ENCODE data around the gene JAK1.
"Not testable (repeated sequence)": the region's sequence is repeated elsewhere in the genome, so short reads cannot be mapped to it uniquely, and the experiment has no call there.

JAK1 gene

DNA sequence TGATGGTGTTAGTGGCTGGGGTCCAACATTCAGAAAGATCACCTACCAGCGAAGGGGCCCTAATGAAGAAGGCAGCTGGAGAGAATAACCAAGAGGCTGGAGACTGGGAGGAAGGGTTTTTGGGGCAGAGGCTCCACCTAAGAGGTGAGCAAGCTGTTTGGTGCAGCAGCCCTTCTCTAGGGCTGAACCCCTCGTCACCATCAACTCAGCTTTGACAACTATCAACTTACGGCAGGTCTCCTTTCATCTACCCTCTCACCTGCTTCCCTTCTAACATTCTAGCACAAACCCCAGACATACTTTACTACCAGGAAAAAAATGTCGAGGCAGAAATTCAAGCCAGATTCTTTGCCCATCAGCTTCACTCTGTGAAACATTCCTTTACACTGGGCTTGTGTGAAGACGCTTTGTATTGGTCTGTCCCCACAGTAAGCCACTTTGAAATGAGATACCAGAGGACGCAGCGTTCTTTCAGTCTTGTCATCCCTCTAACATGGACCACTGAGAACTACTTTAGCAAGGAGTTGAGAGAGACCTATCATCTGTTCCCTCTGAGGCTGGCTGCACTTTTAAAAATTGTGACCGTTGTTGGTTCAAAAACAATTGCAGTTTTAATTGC, 136.8 kb downstream of the JAK1 start:
- Histone ChIP-seq H3K36me3 (ENCODE audit: control insufficient read depth, insufficient read depth, low read length) (peaks cover 43% of the 10 kb centered on the region), H3K27me3 (ENCODE audit: control insufficient read depth, insufficient read depth, low read length) (no peaks in the 10 kb centered on the region), H3K9me3 (ENCODE audit: control insufficient read depth, insufficient read depth, low read depth, low read length) (no peaks in the 10 kb centered on the region), H3K27ac (ENCODE audit: low read depth, low read length) (no peak overlapping the region), H3K4me1 (ENCODE audit: control insufficient read depth, insufficient read depth, low read length) (peaks cover 3% of the 10 kb centered on the region; the same call in 1 of the 2 replicates), H3K9ac (ENCODE audit: low read length) (no peak overlapping the region), H3K4me3 (ENCODE audit: low read depth, low read length) (no peak overlapping the region)

DNA sequence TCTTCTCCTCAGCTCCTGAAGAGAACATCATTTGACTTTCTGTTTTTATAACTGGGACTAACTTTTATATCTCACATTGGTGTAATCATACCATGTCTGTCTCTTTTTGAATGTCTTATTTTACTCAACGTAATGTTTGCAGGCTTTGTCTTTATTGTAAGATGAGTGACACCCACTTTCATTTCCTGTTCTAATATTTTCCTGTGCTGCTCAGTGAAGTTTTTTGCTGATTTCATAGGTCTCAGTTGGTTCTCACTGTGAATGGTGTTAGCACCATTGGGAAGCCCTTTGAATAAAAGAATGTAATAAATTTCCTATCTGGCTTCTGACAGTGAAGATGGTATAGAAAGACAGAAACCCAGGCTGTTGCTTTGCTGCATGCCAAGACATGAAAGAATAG, 137.5 kb downstream of the JAK1 start:
- Histone ChIP-seq H3K27ac (ENCODE audit: low read depth, low read length) (no peak overlapping the region), H3K9ac (ENCODE audit: low read length) (no peak overlapping the region), H3K36me3 (ENCODE audit: control insufficient read depth, insufficient read depth, low read length) (peaks cover 37% of the 10 kb centered on the region), H3K4me3 (ENCODE audit: low read depth, low read length) (no peak overlapping the region), H3K27me3 (ENCODE audit: control insufficient read depth, insufficient read depth, low read length) (no peaks in the 10 kb centered on the region), H3K9me3 (ENCODE audit: control insufficient read depth, insufficient read depth, low read depth, low read length) (no peaks in the 10 kb centered on the region), H3K4me1 (ENCODE audit: control insufficient read depth, insufficient read depth, low read length) (peaks cover 6% of the 10 kb centered on the region)

DNA sequence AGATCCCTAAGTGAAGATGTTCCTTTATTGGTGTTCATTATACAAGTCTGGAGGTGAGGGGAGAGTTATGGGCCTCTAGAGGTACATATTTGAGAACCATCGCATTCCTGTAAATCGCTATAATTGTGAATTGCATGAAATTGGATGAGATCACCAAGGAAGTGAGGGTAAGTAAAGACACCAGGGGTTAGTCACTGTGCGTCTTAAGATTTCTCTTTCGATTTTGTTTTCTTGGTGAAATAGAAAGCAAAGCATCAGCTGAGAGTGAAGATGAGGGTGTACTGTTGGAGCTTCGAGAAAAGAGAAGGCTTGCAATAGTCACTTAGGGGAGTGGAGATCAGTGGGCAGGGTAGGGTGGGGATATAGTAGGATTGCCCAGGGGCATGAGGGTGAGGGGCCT, 139.4 kb downstream of the JAK1 start:
- Histone ChIP-seq H3K27ac (ENCODE audit: low read depth, low read length) (no peak overlapping the region), H3K4me3 (ENCODE audit: low read depth, low read length) (no peak overlapping the region), H3K27me3 (ENCODE audit: control insufficient read depth, insufficient read depth, low read length) (no peaks in the 10 kb centered on the region), H3K36me3 (ENCODE audit: control insufficient read depth, insufficient read depth, low read length) (peaks cover 20% of the 10 kb centered on the region), H3K9ac (ENCODE audit: low read length) (no peak overlapping the region), H3K4me1 (ENCODE audit: control insufficient read depth, insufficient read depth, low read length) (peaks cover 7% of the 10 kb centered on the region), H3K9me3 (ENCODE audit: control insufficient read depth, insufficient read depth, low read depth, low read length) (no peaks in the 10 kb centered on the region)

DNA sequence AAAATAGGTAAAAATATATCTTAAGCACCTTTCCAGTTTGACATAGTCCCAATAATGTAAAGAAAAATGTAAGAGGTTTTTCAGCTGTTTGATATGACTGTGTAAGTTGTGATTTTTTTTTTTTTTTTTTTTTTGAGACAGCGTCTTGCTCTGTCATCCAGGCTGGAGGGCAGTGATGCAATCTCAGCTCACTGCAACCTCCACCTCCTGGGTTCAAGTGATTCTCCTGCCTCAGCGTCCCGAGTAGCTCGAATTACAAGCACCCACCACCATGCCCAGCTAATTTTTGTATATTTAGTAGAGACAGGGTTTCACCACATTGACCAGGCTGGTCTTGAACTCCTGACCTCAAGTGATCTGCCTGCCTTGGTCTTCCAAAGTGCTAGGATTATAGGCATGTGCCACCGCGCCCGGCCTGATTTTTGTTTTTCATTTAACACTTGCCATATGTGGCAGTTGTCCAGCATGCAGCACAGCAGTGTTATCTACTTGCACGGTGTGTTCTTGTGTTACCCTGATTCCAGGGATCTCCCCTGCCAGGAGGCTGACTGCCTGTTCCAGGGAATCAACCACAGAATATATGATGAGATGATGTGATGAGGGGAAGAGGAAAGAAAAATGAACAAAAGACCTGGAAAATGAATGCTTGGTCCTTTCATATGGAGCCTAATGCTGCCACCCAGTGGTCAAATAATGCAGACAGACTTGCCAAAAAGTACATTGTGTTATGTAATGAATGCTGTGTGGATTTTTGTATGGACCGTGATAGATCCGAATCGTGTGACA, 142.5 kb downstream of the JAK1 start:
- H3K4me3 ChIP-seq (ENCODE audit: low read depth, low read length): no peak overlapping the region
- 0 out of 2 replicates have a peak, but pooled peaks cover 2% of the 10 kb centered on the region for H3K36me3 ChIP-seq (ENCODE audit: control insufficient read depth, insufficient read depth, low read length)
- peaks cover 4% of the 10 kb centered on the region; the same call in 1 of the 2 replicates for H3K4me1 ChIP-seq (ENCODE audit: control insufficient read depth, insufficient read depth, low read length)
- 0 out of 2 replicates have a peak overlapping the region, but pooled peaks have one; percentile 49 for H3K27ac ChIP-seq (ENCODE audit: low read depth, low read length)
- H3K9ac ChIP-seq (ENCODE audit: low read length): no peak overlapping the region
- H3K9me3 ChIP-seq (ENCODE audit: control insufficient read depth, insufficient read depth, low read depth, low read length): 0 out of 2 replicates have a peak, but pooled peaks cover 4% of the 10 kb centered on the region
- H3K27me3 ChIP-seq (ENCODE audit: control insufficient read depth, insufficient read depth, low read length): no peaks in the 10 kb centered on the region

DNA sequence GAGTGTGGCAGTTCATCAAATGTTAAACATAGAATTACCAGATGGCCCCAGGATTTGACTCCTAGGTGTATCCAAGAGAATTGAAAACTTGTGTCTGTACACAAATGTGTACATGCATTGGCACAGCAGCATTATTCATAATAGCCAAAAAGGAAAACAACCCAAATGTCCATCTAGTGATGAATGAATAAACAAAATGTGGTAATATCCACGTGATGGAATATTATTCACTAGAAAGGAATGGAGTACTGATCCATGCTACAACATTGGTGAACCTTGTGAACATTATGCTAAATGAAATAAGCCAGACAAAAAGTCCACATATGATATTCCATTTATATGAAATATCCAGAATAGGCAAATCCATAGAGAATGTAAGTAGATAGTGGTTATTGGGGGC, 143.7 kb downstream of the JAK1 start:
- H3K9me3 ChIP-seq (ENCODE audit: control insufficient read depth, insufficient read depth, low read depth, low read length): 0 out of 2 replicates have a peak, but pooled peaks cover 4% of the 10 kb centered on the region

DNA sequence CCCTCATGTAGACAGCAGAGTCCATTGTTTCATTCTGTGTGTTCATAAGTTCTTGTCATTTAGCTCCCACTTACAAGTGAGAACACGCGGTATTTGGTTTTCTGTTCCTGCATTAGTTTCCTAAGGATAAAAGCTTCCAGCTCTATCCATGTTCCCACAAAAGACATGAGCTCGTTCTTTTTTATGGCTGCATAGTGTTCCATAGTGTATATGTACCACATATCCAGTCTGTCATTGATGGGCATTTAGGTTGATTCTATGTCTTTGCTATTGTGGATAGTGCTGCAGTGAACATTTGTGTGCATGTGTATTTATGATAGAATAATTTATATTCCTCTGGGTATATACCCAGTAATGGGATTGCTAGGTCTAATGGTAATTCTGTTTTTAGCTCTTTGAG, 145.8 kb downstream of the JAK1 start:
- not testable (repeated sequence) for H3K27me3 ChIP-seq (ENCODE audit: control insufficient read depth, insufficient read depth, low read length); H3K36me3 ChIP-seq (ENCODE audit: control insufficient read depth, insufficient read depth, low read length); H3K9ac ChIP-seq (ENCODE audit: low read length); H3K27ac ChIP-seq (ENCODE audit: low read depth, low read length); H3K4me1 ChIP-seq (ENCODE audit: control insufficient read depth, insufficient read depth, low read length); H3K4me3 ChIP-seq (ENCODE audit: low read depth, low read length); H3K9me3 ChIP-seq (ENCODE audit: control insufficient read depth, insufficient read depth, low read depth, low read length)

More for the DNA sequence above, 143.7 kb downstream of the JAK1 start:
- Histone ChIP-seq H3K4me1 (ENCODE audit: control insufficient read depth, insufficient read depth, low read length) (peaks cover 4% of the 10 kb centered on the region; the same call in 1 of the 2 replicates), H3K36me3 (ENCODE audit: control insufficient read depth, insufficient read depth, low read length) (no peaks in the 10 kb centered on the region), H3K27ac (ENCODE audit: low read depth, low read length) (no peak overlapping the region), H3K4me3 (ENCODE audit: low read depth, low read length) (no peak overlapping the region), H3K27me3 (ENCODE audit: control insufficient read depth, insufficient read depth, low read length) (no peaks in the 10 kb centered on the region), H3K9ac (ENCODE audit: low read length) (no peak overlapping the region)

DNA sequence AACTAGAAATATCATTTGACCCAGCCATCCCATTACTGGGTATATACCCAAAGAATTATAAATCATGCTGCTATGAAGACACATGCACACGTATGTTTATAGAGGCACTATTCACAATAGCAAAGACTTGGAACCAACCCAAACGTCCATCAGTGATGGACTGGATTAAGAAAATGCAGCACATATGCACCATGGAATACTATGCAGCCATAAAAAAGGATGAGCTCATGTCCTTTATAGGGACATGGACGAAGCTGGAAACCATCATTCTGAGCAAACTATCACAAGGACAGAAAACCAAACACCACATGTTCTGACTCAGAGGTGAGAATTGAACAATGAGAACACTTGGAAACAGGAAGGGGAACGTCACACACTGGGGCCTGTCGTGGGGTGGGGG, 149.0 kb downstream of the JAK1 start:
- H3K4me3 ChIP-seq (ENCODE audit: low read depth, low read length); H3K27me3 ChIP-seq (ENCODE audit: control insufficient read depth, insufficient read depth, low read length); H3K4me1 ChIP-seq (ENCODE audit: control insufficient read depth, insufficient read depth, low read length); H3K9ac ChIP-seq (ENCODE audit: low read length); H3K9me3 ChIP-seq (ENCODE audit: control insufficient read depth, insufficient read depth, low read depth, low read length); H3K27ac ChIP-seq (ENCODE audit: low read depth, low read length): not testable (repeated sequence)
- peaks cover 15% of the 10 kb centered on the region for H3K36me3 ChIP-seq (ENCODE audit: control insufficient read depth, insufficient read depth, low read length)

DNA sequence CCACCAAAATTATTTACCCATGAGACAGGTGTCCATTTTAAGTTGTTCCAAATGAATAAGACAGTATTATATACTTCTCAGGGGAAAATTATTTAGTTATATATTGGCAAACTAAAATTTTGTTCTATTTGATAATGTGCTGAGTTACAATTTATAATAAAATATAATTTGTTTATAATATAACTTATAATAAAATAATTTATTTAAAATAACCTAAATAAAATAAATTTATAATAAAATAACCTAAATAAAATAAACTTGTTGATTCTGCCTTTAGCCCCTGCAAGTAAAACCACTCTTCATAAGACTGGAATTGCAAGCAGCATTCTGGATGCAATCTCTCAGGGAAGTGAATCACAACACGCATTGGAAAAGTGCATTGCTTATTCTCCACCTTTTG, 151.9 kb downstream of the JAK1 start:
- Histone ChIP-seq H3K9ac (ENCODE audit: low read length) (no peak overlapping the region), H3K36me3 (ENCODE audit: control insufficient read depth, insufficient read depth, low read length) (peaks cover 15% of the 10 kb centered on the region), H3K27me3 (ENCODE audit: control insufficient read depth, insufficient read depth, low read length) (no peaks in the 10 kb centered on the region), H3K4me3 (ENCODE audit: low read depth, low read length) (no peak overlapping the region), H3K9me3 (ENCODE audit: control insufficient read depth, insufficient read depth, low read depth, low read length) (no peaks in the 10 kb centered on the region), H3K4me1 (ENCODE audit: control insufficient read depth, insufficient read depth, low read length) (no peaks in the 10 kb centered on the region), H3K27ac (ENCODE audit: low read depth, low read length) (no peak overlapping the region)

DNA sequence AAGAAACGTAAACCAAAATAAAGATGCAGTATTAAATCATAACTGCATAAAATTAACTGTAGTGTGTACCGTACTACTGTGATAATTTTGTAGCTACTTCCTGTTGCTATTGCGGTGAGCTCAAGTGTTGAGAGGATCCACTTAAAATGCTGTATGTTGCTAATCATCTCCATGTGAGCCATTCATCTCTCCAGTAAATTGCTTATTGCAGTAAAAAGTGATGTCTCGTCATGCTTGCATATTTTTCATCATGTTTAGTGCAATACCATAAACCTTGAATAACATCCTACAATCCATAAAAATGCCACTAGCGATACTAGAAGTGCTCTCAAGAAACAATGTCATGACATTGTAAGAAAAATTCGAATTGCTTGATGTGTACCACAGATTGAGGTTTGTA, 155.2 kb downstream of the JAK1 start:
- Histone ChIP-seq H3K27me3 (ENCODE audit: control insufficient read depth, insufficient read depth, low read length) (no peaks in the 10 kb centered on the region), H3K4me1 (ENCODE audit: control insufficient read depth, insufficient read depth, low read length) (no peaks in the 10 kb centered on the region), H3K36me3 (ENCODE audit: control insufficient read depth, insufficient read depth, low read length) (peaks cover 16% of the 10 kb centered on the region), H3K9ac (ENCODE audit: low read length) (no peak overlapping the region), H3K4me3 (ENCODE audit: low read depth, low read length) (no peak overlapping the region), H3K9me3 (ENCODE audit: control insufficient read depth, insufficient read depth, low read depth, low read length) (no peaks in the 10 kb centered on the region), H3K27ac (ENCODE audit: low read depth, low read length) (no peak overlapping the region)

DNA sequence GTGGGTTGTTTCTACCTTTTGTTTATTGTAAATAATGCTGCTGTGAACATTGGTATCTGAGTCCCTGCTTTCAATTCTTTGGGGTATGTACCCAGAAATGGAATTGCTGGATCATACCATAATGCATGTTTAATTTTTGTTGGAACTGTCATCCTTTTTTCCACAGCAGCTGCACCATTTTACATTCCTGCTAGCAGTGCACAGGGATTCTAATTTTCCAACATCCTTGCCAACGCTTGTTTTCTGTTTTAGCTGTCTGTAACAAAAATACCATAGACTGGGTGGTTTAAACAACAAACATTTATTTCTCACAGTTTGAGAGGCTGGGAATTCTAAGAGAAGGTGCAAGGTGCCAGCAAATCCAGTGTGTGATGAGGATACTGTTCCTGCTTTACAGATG, 156.3 kb downstream of the JAK1 start:
- H3K9ac ChIP-seq (ENCODE audit: low read length): no peak overlapping the region
- H3K4me3 ChIP-seq (ENCODE audit: low read depth, low read length): no peak overlapping the region
- no peaks in the 10 kb centered on the region for H3K27me3 ChIP-seq (ENCODE audit: control insufficient read depth, insufficient read depth, low read length)
- no peak overlapping the region for H3K27ac ChIP-seq (ENCODE audit: low read depth, low read length)
- H3K4me1 ChIP-seq (ENCODE audit: control insufficient read depth, insufficient read depth, low read length): no peaks in the 10 kb centered on the region
- peaks cover 8% of the 10 kb centered on the region for H3K36me3 ChIP-seq (ENCODE audit: control insufficient read depth, insufficient read depth, low read length)
- H3K9me3 ChIP-seq (ENCODE audit: control insufficient read depth, insufficient read depth, low read depth, low read length): no peaks in the 10 kb centered on the region

DNA sequence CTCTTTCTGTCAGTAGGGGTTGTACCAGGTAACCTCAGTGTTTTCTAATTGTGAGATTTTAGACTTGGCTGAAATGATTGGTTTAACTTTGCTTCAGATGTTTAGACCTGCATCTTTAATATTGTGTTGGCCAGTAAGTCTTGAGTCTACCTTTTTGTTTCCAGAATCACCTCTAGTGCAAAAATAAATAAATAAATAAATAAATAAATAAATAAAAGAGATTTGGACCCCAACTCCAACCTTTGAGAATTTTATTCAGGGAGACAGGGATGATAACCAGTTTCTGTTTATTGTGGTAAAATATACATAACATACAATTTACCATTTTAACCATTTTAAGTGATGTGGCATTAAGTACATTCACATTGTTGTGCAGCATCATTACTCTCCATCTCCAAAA, 157.0 kb downstream of the JAK1 start:
- no peaks in the 10 kb centered on the region for H3K4me1 ChIP-seq (ENCODE audit: control insufficient read depth, insufficient read depth, low read length)
- 0 out of 2 replicates have a peak, but pooled peaks cover 4% of the 10 kb centered on the region for H3K36me3 ChIP-seq (ENCODE audit: control insufficient read depth, insufficient read depth, low read length)
- no peak overlapping the region for H3K27ac ChIP-seq (ENCODE audit: low read depth, low read length)
- H3K9me3 ChIP-seq (ENCODE audit: control insufficient read depth, insufficient read depth, low read depth, low read length): no peaks in the 10 kb centered on the region
- H3K27me3 ChIP-seq (ENCODE audit: control insufficient read depth, insufficient read depth, low read length): no peaks in the 10 kb centered on the region
- no peak overlapping the region for H3K4me3 ChIP-seq (ENCODE audit: low read depth, low read length)
- H3K9ac ChIP-seq (ENCODE audit: low read length): no peak overlapping the region

Data from HUES6 (cell line).